DND-41 (cell line): ENCODE results near the gene P3H3.

Source experiments
- ATAC-seq: fragments of 200-7000 bp; cut with Tn5 transposase; 3 replicates; pipeline ENCODE4 v1.9.1; 2021; ENCODE audit warnings: low read depth; ENCODE audit not compliant: insufficient read depth
- DNase-seq: peaks from one replicate; pipeline ENCODE4 v3.0.0-alpha.2; 2020
- H2AFZ ChIP-seq: 2 replicates; pipeline ENCODE4 v1.6.0; 2012; ENCODE audit warnings: low read depth, low read length
- H3K27ac ChIP-seq: 2 replicates; pipeline ENCODE4 v1.5.1; 2012; ENCODE audit warnings: low read length, inconsistent platforms
- H3K27me3 ChIP-seq: fragments of 200-600 bp; sonication (generic); 2 replicates; pipeline ENCODE4 v1.6.0; 2012; ENCODE audit warnings: low read length, mild to moderate bottlenecking, inconsistent platforms; ENCODE audit not compliant: insufficient read depth, poor library complexity
- H3K36me3 ChIP-seq: 2 replicates; pipeline ENCODE4 v1.5.1; 2012; ENCODE audit warnings: low read length, inconsistent platforms; ENCODE audit not compliant: insufficient read depth
- H3K4me1 ChIP-seq: 2 replicates; pipeline ENCODE4 v1.5.1; 2012; ENCODE audit warnings: mild to moderate bottlenecking, low read length; ENCODE audit not compliant: insufficient read depth
- H3K4me2 ChIP-seq: 2 replicates; pipeline ENCODE4 v1.6.0; 2012; ENCODE audit warnings: mild to moderate bottlenecking, moderate library complexity, low read length, inconsistent platforms; ENCODE audit not compliant: insufficient read depth
- H3K4me3 ChIP-seq, 2 experiments: fragments of 200-600 bp in 1 of 2; shearing (Covaris generic) in 1 of 2; 2 replicates each; pipeline ENCODE4 v1.5.1; 2012 to 2016; ENCODE audit warnings: inconsistent platforms in 2 of 2, low read length in 2 of 2, mild to moderate bottlenecking in 2 of 2, low read depth in 1 of 2, moderate library complexity in 1 of 2
- H3K79me2 ChIP-seq: 2 replicates; pipeline ENCODE4 v1.6.0; 2012; ENCODE audit warnings: low read length, inconsistent platforms; ENCODE audit not compliant: insufficient read depth
- H3K9ac ChIP-seq: 2 replicates; pipeline ENCODE4 v1.6.0; 2012; ENCODE audit warnings: low read depth, mild to moderate bottlenecking, inconsistent platforms, low read length, moderate library complexity
- H3K9me3 ChIP-seq: 2 replicates; pipeline ENCODE4 v1.5.1; 2012; ENCODE audit warnings: low read length, moderate library complexity, mild to moderate bottlenecking, inconsistent platforms; ENCODE audit not compliant: insufficient read depth, severe bottlenecking
- H4K20me1 ChIP-seq: 2 replicates; pipeline ENCODE4 v1.6.0; 2012; ENCODE audit warnings: low read length; ENCODE audit not compliant: insufficient read depth
- CTCF ChIP-seq: IDR thresholded peaks from 2 replicates; pipeline ENCODE4 v1.5.1; 2012; ENCODE audit warnings: borderline replicate concordance, low read length, moderate library complexity, mild to moderate bottlenecking; ENCODE audit not compliant: poor library complexity, severe bottlenecking; ENCODE audit errors: extremely low read depth
- EZH2 ChIP-seq: IDR thresholded peaks from 3 replicates; pipeline ENCODE4 v1.6.1; 2012; ENCODE audit warnings: borderline replicate concordance, low read depth, mild to moderate bottlenecking, moderate library complexity, low read length, inconsistent platforms; ENCODE audit not compliant: severe bottlenecking

The P3H3 gene

GRCh38 chr12:6827437-6827911 is 733 bp upstream of the P3H3 start:
- TF ChIP-seq EZH2 = peak; percentile 45
- TF ChIP-seq CTCF = no peak
- H3K79me2 ChIP-seq = no peaks in the 10 kb centered on the region
- ATAC-seq = peak; percentile 53
- H2AFZ ChIP-seq = no peak overlapping the region
- H4K20me1 ChIP-seq = peaks cover 13% of the 10 kb centered on the region
- peak; percentile 62 for DNase-seq
- H3K27me3 ChIP-seq = peaks cover 87% of the 10 kb centered on the region
- H3K4me3 ChIP-seq = no peak overlapping the region
- no peak overlapping the region for H3K9ac ChIP-seq
- no peak overlapping the region for H3K27ac ChIP-seq
- no peaks in the 10 kb centered on the region for H3K9me3 ChIP-seq
- H3K4me2 ChIP-seq = peak overlapping the region; percentile 5; the same call in 1 of the 2 replicates
- H3K4me1 ChIP-seq = peaks cover 15% of the 10 kb centered on the region
- H3K36me3 ChIP-seq = no peaks in the 10 kb centered on the region

- Histone ChIP-seq H3K79me2 (no peaks in the 10 kb centered on the region), H3K36me3 (no peaks in the 10 kb centered on the region), H4K20me1 (peaks cover 13% of the 10 kb centered on the region; the same call in 1 of the 2 replicates), H3K4me3 (peak overlapping the region in 1 of 2 experiments; percentile 36; a peak in 2 of 4 replicates), H2AFZ (no peak overlapping the region), H3K4me2 (peak overlapping the region; percentile 57), H3K27me3 (peaks cover 76% of the 10 kb centered on the region), H3K9ac (peak overlapping the region; percentile 27; the same call in 1 of the 2 replicates), H3K27ac (no peak overlapping the region), H3K9me3 (no peaks in the 10 kb centered on the region), H3K4me1 (peaks cover 15% of the 10 kb centered on the region)
- ATAC-seq = peak; percentile 12; the same call in 1 of the 3 replicates
- TF ChIP-seq EZH2 (peak; percentile 94), CTCF (no peak)
- DNase-seq = no peak
Measured at GRCh38 chr12:6828781-6829535, 751 bp downstream of the P3H3 start.

GRCh38 chr12:6829536-6830220 is 1.5 kb downstream of the P3H3 start:
- DNase-seq = no peak
- Histone ChIP-seq H3K27me3 (peaks cover 73% of the 10 kb centered on the region), H3K4me1 (peaks cover 15% of the 10 kb centered on the region), H3K27ac (no peak overlapping the region), H3K4me3 (no peak overlapping the region), H3K36me3 (no peaks in the 10 kb centered on the region), H3K9ac (no peak overlapping the region; the same call in 1 of the 2 replicates), H3K9me3 (no peaks in the 10 kb centered on the region), H3K4me2 (peak overlapping the region; percentile 57), H2AFZ (no peak overlapping the region), H3K79me2 (no peaks in the 10 kb centered on the region), H4K20me1 (peaks cover 13% of the 10 kb centered on the region; the same call in 1 of the 2 replicates)
- TF ChIP-seq EZH2 (peak; percentile 5), CTCF (no peak)
- ATAC-seq = no peak
